Keratinocyte (primary cell): Measurements from ENCODE around the gene CCNI. TPM values are rescaled to one million over a fixed set of nuclear protein-coding genes. Genes with fewer than 3 reads are reported as not detected.
A peak's percentile ranks its signal among the peaks of the same experiment; 100 is the strongest.

Experiments used
- DNase-seq: peaks from one replicate; pipeline ENCODE4 v3.0.0-alpha.2; 2011; ENCODE audit warnings: low read depth, missing footprints, low spot score
- FAIRE-seq: peaks from 2 replicates; lab custom pipeline; 2011; peaks lifted over from hg19 to GRCh38; lab: Jason Lieb, UNC
- H2AFZ ChIP-seq: 2 replicates; pipeline ENCODE4 v1.6.0; 2012; ENCODE audit warnings: low read length, control low read depth, inconsistent platforms; ENCODE audit not compliant: control insufficient read depth
- H3K27ac ChIP-seq: 2 replicates; pipeline ENCODE4 v1.5.1; 2011; ENCODE audit warnings: low read length; ENCODE audit not compliant: control insufficient read depth, insufficient read depth
- H3K27me3 ChIP-seq: 3 replicates; pipeline ENCODE4 v1.6.0; 2011; ENCODE audit warnings: low read length; ENCODE audit not compliant: control insufficient read depth, insufficient read depth; ENCODE audit errors: extremely low read depth
- H3K36me3 ChIP-seq, 2 experiments: 2 replicates in 1 of 2; 3 replicates in 1 of 2; pipeline ENCODE4 v1.5.1; 2011; ENCODE audit warnings: low read length in 2 of 2, mild to moderate bottlenecking in 1 of 2; ENCODE audit not compliant: control insufficient read depth in 2 of 2, insufficient read depth in 2 of 2; ENCODE audit errors: extremely low read depth in 1 of 2
- H3K4me1 ChIP-seq: 3 replicates; pipeline ENCODE4 v1.5.1; 2011; ENCODE audit warnings: low read length; ENCODE audit not compliant: control insufficient read depth, insufficient read depth; ENCODE audit errors: extremely low read depth
- H3K4me2 ChIP-seq: 3 replicates; pipeline ENCODE4 v1.6.0; 2011; ENCODE audit warnings: low read depth, low read length; ENCODE audit not compliant: control insufficient read depth, insufficient read depth; ENCODE audit errors: extremely low read depth
- H3K4me3 ChIP-seq, 3 experiments: fragments of 200-600 bp in 1 of 3; sonication (generic) in 1 of 3; 2 replicates in 2 of 3; 3 replicates in 1 of 3; pipeline ENCODE4 v1.5.1; 2011 to 2016; ENCODE audit warnings: low read length in 3 of 3, mild to moderate bottlenecking in 3 of 3, control low read depth in 2 of 3, inconsistent platforms in 1 of 3, low read depth in 1 of 3, mixed read lengths in 1 of 3, mixed run types in 1 of 3, moderate library complexity in 1 of 3; ENCODE audit not compliant: control insufficient read depth in 2 of 3, insufficient read depth in 2 of 3; ENCODE audit errors: extremely low read depth in 1 of 3
- H3K79me2 ChIP-seq: 2 replicates; pipeline ENCODE4 v1.6.0; 2012; ENCODE audit warnings: low read length; ENCODE audit not compliant: control insufficient read depth, insufficient read depth
- H3K9ac ChIP-seq: 3 replicates; pipeline ENCODE4 v1.6.0; 2011; ENCODE audit warnings: low read length; ENCODE audit not compliant: control insufficient read depth, insufficient read depth; ENCODE audit errors: extremely low read depth
- H3K9me1 ChIP-seq: 3 replicates; pipeline ENCODE4 v1.6.0; 2011; ENCODE audit warnings: low read length; ENCODE audit not compliant: control insufficient read depth, insufficient read depth; ENCODE audit errors: extremely low read depth
- H3K9me3 ChIP-seq: 2 replicates; pipeline ENCODE4 v1.5.1; 2012; ENCODE audit warnings: low read depth, low read length; ENCODE audit not compliant: control insufficient read depth
- H4K20me1 ChIP-seq: 3 replicates; pipeline ENCODE4 v1.6.0; 2011; ENCODE audit warnings: low read length; ENCODE audit not compliant: control insufficient read depth, insufficient read depth; ENCODE audit errors: extremely low read depth
- EZH2 ChIP-seq: IDR thresholded peaks from one replicate; pipeline ENCODE4 v1.6.1; 2012; ENCODE audit warnings: inconsistent platforms, mild to moderate bottlenecking, low read length, moderate library complexity
- dilution Hi-C: fragments of 300-500 bp; cut with MboI; formaldehyde crosslinking; loops from one replicate; pipeline ENCODE4 v1.7.0; 2020; ENCODE audit warnings: low sequenced_read_pairs; ENCODE audit not compliant: extremely low pct_ligation_motif_present
- polyA plus RNA-seq, 5 experiments: library from polyadenylated mRNA; depleted of rRNA in 3 of 5; stranded (reverse) in 3 of 5; stranded (forward) in 1 of 5; unstranded in 1 of 5; fragments of >200 nt; gene quantifications; 1 replicate in 1 of 5; 2 replicates in 3 of 5; 3 replicates in 1 of 5; pipeline versions ENCODE4 v1.2.1 to v1.2.3, GENCODE V29; 2011 to 2012; ENCODE audit warnings: missing spikeins in 2 of 5, low read depth in 1 of 5, low replicate concordance in 1 of 5
- TF ChIP-seq, protein P1 (sequence below), 3 experiments: IDR thresholded peaks in 1 of 3; conservative IDR thresholded peaks in 1 of 3; optimal IDR thresholded peaks in 1 of 3; 2 replicates in 2 of 3; 3 replicates in 1 of 3; pipeline versions ENCODE3 to v1.5.1; 2011; ENCODE audit warnings: low read length in 3 of 3, mild to moderate bottlenecking in 3 of 3, moderate library complexity in 2 of 3, control low read depth in 1 of 3, inconsistent platforms in 1 of 3; ENCODE audit not compliant: insufficient read depth in 2 of 3; ENCODE audit errors: extremely low read depth in 1 of 3

The CCNI gene
- polyA plus RNA-seq, 1 donor (not counting 4 experiments of a cell fraction or from before 2014, with no cell fraction given): 150 TPM

DNA sequence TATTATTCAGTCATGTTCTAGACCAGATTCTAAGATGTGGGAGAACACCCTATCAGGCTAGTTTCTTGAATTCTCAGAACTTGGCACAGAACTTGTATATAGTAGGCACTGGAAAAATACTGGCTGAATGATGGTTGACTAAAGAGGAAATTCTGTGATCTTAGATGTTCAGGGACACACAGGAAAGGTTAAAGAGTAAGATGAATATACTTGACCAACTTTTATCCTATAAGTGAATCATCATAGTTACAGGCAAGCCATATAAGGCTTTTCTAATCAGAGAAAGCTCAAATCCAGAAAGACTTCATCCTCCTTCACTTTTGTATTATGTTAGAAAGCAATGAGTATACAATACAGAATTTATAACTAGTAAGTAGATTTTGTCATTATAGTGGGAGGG lies 72.4 kb downstream of the CCNI start:
- no peak for TF ChIP-seq EZH2
- TF ChIP-seq, protein P1, sequence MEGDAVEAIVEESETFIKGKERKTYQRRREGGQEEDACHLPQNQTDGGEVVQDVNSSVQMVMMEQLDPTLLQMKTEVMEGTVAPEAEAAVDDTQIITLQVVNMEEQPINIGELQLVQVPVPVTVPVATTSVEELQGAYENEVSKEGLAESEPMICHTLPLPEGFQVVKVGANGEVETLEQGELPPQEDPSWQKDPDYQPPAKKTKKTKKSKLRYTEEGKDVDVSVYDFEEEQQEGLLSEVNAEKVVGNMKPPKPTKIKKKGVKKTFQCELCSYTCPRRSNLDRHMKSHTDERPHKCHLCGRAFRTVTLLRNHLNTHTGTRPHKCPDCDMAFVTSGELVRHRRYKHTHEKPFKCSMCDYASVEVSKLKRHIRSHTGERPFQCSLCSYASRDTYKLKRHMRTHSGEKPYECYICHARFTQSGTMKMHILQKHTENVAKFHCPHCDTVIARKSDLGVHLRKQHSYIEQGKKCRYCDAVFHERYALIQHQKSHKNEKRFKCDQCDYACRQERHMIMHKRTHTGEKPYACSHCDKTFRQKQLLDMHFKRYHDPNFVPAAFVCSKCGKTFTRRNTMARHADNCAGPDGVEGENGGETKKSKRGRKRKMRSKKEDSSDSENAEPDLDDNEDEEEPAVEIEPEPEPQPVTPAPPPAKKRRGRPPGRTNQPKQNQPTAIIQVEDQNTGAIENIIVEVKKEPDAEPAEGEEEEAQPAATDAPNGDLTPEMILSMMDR (optimal IDR thresholded peaks at IDR 0.05 in 1 of 3, IDR thresholded peaks at IDR 0.05 in 1 of 3, conservative IDR thresholded peaks at IDR 0.05 in 1 of 3; ENCODE audit: extremely low read depth in 1 of 3, insufficient read depth in 2 of 3, low read length in 3 of 3): no peak
- H3K27ac ChIP-seq: no peak overlapping the region
- DNase-seq: no peak
- no peaks in the 10 kb centered on the region for H3K79me2 ChIP-seq
- no peak overlapping the region for H3K9ac ChIP-seq
- H2AFZ ChIP-seq: no peak overlapping the region
- H3K9me1 ChIP-seq: no peaks in the 10 kb centered on the region
- no peak overlapping the region for H3K4me3 ChIP-seq
- no peaks in the 10 kb centered on the region for H3K27me3 ChIP-seq
- H3K4me2 ChIP-seq: no peak overlapping the region
- H3K4me1 ChIP-seq: peaks cover 16% of the 10 kb centered on the region
- no peaks in the 10 kb centered on the region for H4K20me1 ChIP-seq
- H3K9me3 ChIP-seq: no peaks in the 10 kb centered on the region
- H3K36me3 ChIP-seq: peaks cover 4 to 13% of the 10 kb centered on the region in 2 experiments
- no peak for FAIRE-seq
- dilution Hi-C loops: no loop called here

DNA sequence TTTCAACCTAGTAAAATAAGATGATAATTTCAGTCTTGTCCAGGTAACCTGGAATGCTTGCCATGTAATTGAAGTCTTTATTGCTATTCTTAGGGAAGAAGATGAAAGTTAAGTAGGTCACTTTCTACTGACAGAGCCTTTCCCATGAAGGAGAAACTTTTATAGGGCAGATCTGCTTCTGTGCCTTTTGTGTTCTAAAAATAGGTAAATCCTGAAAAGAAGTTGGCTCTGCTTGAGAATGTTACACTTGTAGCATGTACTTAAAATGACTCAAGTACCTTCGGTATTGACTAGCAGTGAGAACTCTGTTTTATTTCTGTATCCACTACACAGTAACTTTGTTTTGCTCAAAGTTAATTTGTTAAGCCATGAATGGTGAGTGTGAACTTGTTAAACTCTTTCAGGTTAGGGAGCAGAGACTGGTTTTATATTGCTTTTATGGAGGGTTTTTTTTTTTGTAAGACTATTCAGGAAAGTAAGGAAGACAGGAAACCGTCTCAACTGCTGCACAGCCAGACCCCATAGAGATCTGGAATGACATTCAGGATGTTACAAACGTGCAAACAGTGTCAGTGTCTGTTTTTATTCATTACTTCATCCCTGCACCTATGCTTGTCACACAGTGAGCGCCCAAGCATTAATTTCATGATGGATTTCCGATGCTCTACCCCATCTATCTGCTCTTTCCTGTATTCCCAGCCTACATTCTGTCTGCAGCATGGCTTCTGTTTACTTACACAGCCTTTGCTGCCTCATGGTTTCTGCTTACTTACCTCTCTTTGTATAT lies 73.3 kb downstream of the CCNI start:
- Histone ChIP-seq H3K9ac (no peak overlapping the region), H2AFZ (no peak overlapping the region), H3K4me3 (peak overlapping the region in 1 of 3 experiments; percentile 12), H3K9me3 (no peaks in the 10 kb centered on the region), H3K79me2 (no peaks in the 10 kb centered on the region), H3K27ac (no peak overlapping the region), H3K9me1 (no peaks in the 10 kb centered on the region), H3K4me2 (peak overlapping the region; percentile 65), H4K20me1 (no peaks in the 10 kb centered on the region), H3K27me3 (no peaks in the 10 kb centered on the region), H3K36me3 (peaks cover 4 to 19% of the 10 kb centered on the region in 2 experiments), H3K4me1 (peaks cover 16% of the 10 kb centered on the region)
- FAIRE-seq (no peak), DNase-seq (no peak)
- dilution Hi-C loops: no loop called here
- TF ChIP-seq, protein P1 (optimal IDR thresholded peaks at IDR 0.05 in 1 of 3, IDR thresholded peaks at IDR 0.05 in 1 of 3, conservative IDR thresholded peaks at IDR 0.05 in 1 of 3; ENCODE audit: extremely low read depth in 1 of 3, insufficient read depth in 2 of 3, low read length in 3 of 3): no peak
- no peak for TF ChIP-seq EZH2
